ENCODE data around the gene DSCAML1.

Gene DSCAML1

DNA sequence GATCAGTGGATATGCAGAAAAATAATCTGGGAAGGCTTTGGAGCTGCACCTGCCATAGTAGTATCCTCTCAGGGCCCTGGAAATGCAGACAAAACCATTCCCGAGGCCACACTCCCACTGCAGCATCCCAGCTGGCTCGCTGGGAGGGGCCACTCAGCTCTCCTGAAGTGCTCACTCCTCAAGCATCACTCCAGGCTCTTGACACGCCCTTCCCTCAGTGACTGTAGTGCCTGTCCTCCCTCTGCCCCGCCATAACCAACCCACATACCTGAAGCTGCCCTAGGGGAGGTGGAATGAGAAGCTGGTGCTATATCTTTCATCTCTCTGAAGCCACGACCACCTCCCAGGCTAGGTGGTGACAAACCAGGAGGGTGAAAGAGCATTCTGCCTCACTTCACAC, 4.8 kb downstream of the DSCAML1 start:
- no peaks in the 10 kb centered on the region for H3K79me2 ChIP-seq (ENCODE audit: low read length)
- no peaks in the 10 kb centered on the region for H3K4me1 ChIP-seq (ENCODE audit: low read length)
- no peak overlapping the region for H2AFZ ChIP-seq (ENCODE audit: low read depth, low read length)
- H3K27ac ChIP-seq (ENCODE audit: low read length): no peak overlapping the region
- no peak overlapping the region for H3K4me2 ChIP-seq (ENCODE audit: low read length)
- no peaks in the 10 kb centered on the region for H4K20me1 ChIP-seq (ENCODE audit: insufficient read depth, low read length)
- peaks cover 33% of the 10 kb centered on the region for H3K27me3 ChIP-seq (ENCODE audit: low read depth, low read length)
- no peaks in the 10 kb centered on the region for H3K36me3 ChIP-seq (replicated peaks; ENCODE audit: low read depth, low read length)
- H3K9ac ChIP-seq (ENCODE audit: low read length): no peak overlapping the region
- no peak overlapping the region for H3K4me3 ChIP-seq (ENCODE audit: low read length)
- no peak for TF ChIP-seq CTCF (IDR thresholded peaks at IDR 0.05; ENCODE audit: low read depth, low read length)
- no peak for TF ChIP-seq EZH2phosphoT487 (IDR thresholded peaks at IDR 0.05; ENCODE audit: low read depth)
- H3K9me3 ChIP-seq (ENCODE audit: insufficient read depth, low read length): no peaks in the 10 kb centered on the region

DNA sequence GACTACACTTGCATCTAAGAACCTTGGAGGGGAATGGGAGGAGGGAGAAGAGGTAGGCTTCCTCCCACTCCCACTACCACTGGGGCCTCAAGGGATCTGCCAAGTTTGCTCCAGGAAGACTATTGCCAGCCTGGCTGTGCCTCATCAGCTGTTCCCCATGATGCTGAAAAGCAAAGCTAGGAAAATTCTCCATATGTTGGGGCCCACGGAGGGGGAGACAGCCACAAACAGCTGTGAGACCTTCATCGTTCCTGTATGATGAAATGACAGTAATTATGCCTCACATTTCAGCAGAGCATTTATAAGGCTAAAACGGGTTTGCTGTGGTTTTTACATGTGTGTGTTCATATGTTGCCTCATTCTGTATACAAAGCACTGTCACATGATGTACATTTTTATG, 6.7 kb downstream of the DSCAML1 start:
- Histone ChIP-seq H2AFZ (ENCODE audit: low read depth, low read length) (no peak overlapping the region), H3K27ac (ENCODE audit: low read length) (no peak overlapping the region), H3K9ac (ENCODE audit: low read length) (no peak overlapping the region), H3K4me2 (ENCODE audit: low read length) (no peak overlapping the region), H3K27me3 (ENCODE audit: low read depth, low read length) (peaks cover 47% of the 10 kb centered on the region), H3K4me3 (ENCODE audit: low read length) (no peak overlapping the region), H4K20me1 (ENCODE audit: insufficient read depth, low read length) (no peaks in the 10 kb centered on the region), H3K4me1 (ENCODE audit: low read length) (no peaks in the 10 kb centered on the region), H3K79me2 (ENCODE audit: low read length) (no peaks in the 10 kb centered on the region), H3K36me3 (replicated peaks; ENCODE audit: low read depth, low read length) (no peaks in the 10 kb centered on the region), H3K9me3 (ENCODE audit: insufficient read depth, low read length) (no peaks in the 10 kb centered on the region)
- TF ChIP-seq EZH2phosphoT487 (IDR thresholded peaks at IDR 0.05; ENCODE audit: low read depth) (no peak), CTCF (IDR thresholded peaks at IDR 0.05; ENCODE audit: low read depth, low read length) (no peak)

- Histone ChIP-seq H2AFZ (ENCODE audit: low read depth, low read length) (no peak overlapping the region), H3K27ac (ENCODE audit: low read length) (no peak overlapping the region), H3K4me1 (ENCODE audit: low read length) (no peaks in the 10 kb centered on the region), H3K9me3 (ENCODE audit: insufficient read depth, low read length) (no peaks in the 10 kb centered on the region), H4K20me1 (ENCODE audit: insufficient read depth, low read length) (no peaks in the 10 kb centered on the region), H3K36me3 (replicated peaks; ENCODE audit: low read depth, low read length) (no peaks in the 10 kb centered on the region), H3K9ac (ENCODE audit: low read length) (no peak overlapping the region), H3K27me3 (ENCODE audit: low read depth, low read length) (peaks cover 56% of the 10 kb centered on the region), H3K4me3 (ENCODE audit: low read length) (no peak overlapping the region), H3K4me2 (ENCODE audit: low read length) (no peak overlapping the region), H3K79me2 (ENCODE audit: low read length) (no peaks in the 10 kb centered on the region)
- TF ChIP-seq CTCF (IDR thresholded peaks at IDR 0.05; ENCODE audit: low read depth, low read length) (no peak), EZH2phosphoT487 (IDR thresholded peaks at IDR 0.05; ENCODE audit: low read depth) (no peak)
Observed at GRCh38 chr11:117789241-117789640, 7.8 kb downstream of the DSCAML1 start.

GRCh38 chr11:117786135-117786870, 10.7 kb downstream of the DSCAML1 start:
- H3K4me1 ChIP-seq (ENCODE audit: low read length): no peaks in the 10 kb centered on the region
- no peak overlapping the region for H2AFZ ChIP-seq (ENCODE audit: low read depth, low read length)
- no peak overlapping the region for H3K4me3 ChIP-seq (ENCODE audit: low read length)
- H3K9me3 ChIP-seq (ENCODE audit: insufficient read depth, low read length): no peaks in the 10 kb centered on the region
- no peaks in the 10 kb centered on the region for H3K79me2 ChIP-seq (ENCODE audit: low read length)
- peaks cover 79% of the 10 kb centered on the region for H3K27me3 ChIP-seq (ENCODE audit: low read depth, low read length)
- no peak overlapping the region for H3K4me2 ChIP-seq (ENCODE audit: low read length)
- TF ChIP-seq EZH2phosphoT487 (IDR thresholded peaks at IDR 0.05; ENCODE audit: low read depth) (no peak), CTCF (IDR thresholded peaks at IDR 0.05; ENCODE audit: low read depth, low read length) (no peak)
- H3K36me3 ChIP-seq (replicated peaks; ENCODE audit: low read depth, low read length): no peaks in the 10 kb centered on the region
- H4K20me1 ChIP-seq (ENCODE audit: insufficient read depth, low read length): no peaks in the 10 kb centered on the region
- no peak overlapping the region for H3K9ac ChIP-seq (ENCODE audit: low read length)
- no peak overlapping the region for H3K27ac ChIP-seq (ENCODE audit: low read length)
